ENCODE results near the gene MRPL42. TPM values are rescaled to one million over a fixed set of nuclear protein-coding genes. Genes with fewer than 3 reads are reported as not detected.

The MRPL42 gene
- total and polyA plus RNA-seq, 2 experiments from 2014 or later = 195 to 269 TPM

GRCh38 chr12:93500667-93501066 is 33.4 kb downstream of the MRPL42 start (continued):
- no peak for TF ChIP-seq ZNF462 (CRISPR knock-in tag; IDR thresholded peaks at IDR 0.05)
- TF ChIP-seq ZNF331 (CRISPR knock-in tag; IDR thresholded peaks at IDR 0.05; ENCODE audit: low read depth) = no peak
- no peak for TF ChIP-seq NANOG (IDR thresholded peaks at IDR 0.05; ENCODE audit: borderline replicate concordance)
- no peak for TF ChIP-seq EZH2phosphoT487 (IDR thresholded peaks at IDR 0.05; ENCODE audit: unreplicated experiment)
- no peak for TF ChIP-seq REST (IDR thresholded peaks at IDR 0.05; ENCODE audit: unreplicated experiment)
- TF ChIP-seq CTCF (conservative IDR thresholded peaks at IDR 0.05; ENCODE audit: low read depth in 2 of 2) = no peak
- no peak for TF ChIP-seq POLR2AphosphoS5 (IDR thresholded peaks at IDR 0.05; ENCODE audit: low read depth)
- TF ChIP-seq ZNF114 (CRISPR knock-in tag; IDR thresholded peaks at IDR 0.05) = no peak
- no peak for TF ChIP-seq STAT1 (IDR thresholded peaks at IDR 0.05; ENCODE audit: unreplicated experiment)
- TF ChIP-seq JUNB (IDR thresholded peaks at IDR 0.05; ENCODE audit: unreplicated experiment) = no peak
- no peak for TF ChIP-seq EZH2 (IDR thresholded peaks at IDR 0.05; ENCODE audit: low read depth, unreplicated experiment)

All from GM23338 (cell line).